HEK293 (cell line): Measurements from ENCODE around the gene HEATR5A.

Experiments
- ZNF274 ChIP-seq, 2 experiments: fragments of 200-500 bp in 1 of 2; fragments of 450-650 bp in 1 of 2; sonication (Bioruptor generic) in 1 of 2; formaldehyde crosslinking in 1 of 2; IDR thresholded peaks; 2 replicates each; pipeline versions ENCODE4 v1.5.1 to v1.6.1; 2014 to 2016; ENCODE audit warnings: borderline replicate concordance in 1 of 2, inconsistent platforms in 1 of 2, low read length in 1 of 2, missing biosample characterization in 1 of 2, missing genetic modification characterization in 1 of 2
- TF ChIP-seq, protein P1 (sequence below): fragments of 450-650 bp; formaldehyde crosslinking; IDR thresholded peaks from 2 replicates; pipeline ENCODE4 v1.5.1; 2016; ENCODE audit warnings: missing biosample characterization, missing genetic modification characterization

DNA sequence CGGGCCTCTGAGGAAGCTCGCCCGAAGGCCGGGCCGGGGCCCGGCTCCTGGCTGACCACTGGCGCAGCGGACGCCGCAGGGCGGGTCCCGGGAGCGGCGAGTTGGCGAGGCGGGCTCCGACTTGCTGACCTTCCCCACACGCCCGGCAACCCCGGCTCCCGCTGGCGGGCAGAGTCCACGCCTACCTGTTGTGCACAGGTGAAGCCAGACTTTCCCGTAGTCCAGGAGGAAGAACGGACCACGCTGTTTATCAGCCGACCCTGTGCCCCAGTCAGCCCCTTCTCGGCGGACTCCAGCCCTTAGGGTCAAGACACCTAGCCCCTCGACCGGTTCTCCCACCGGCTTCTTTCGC lies 407 bp downstream of the HEATR5A start:
- TF ChIP-seq ZNF274 (IDR thresholded peaks at IDR 0.05; ENCODE audit: low read length) (no peak), ZNF274 (tag by site-specific recombination; IDR thresholded peaks at IDR 0.05; ENCODE audit: borderline replicate concordance) (no peak)
- TF ChIP-seq, protein P1, sequence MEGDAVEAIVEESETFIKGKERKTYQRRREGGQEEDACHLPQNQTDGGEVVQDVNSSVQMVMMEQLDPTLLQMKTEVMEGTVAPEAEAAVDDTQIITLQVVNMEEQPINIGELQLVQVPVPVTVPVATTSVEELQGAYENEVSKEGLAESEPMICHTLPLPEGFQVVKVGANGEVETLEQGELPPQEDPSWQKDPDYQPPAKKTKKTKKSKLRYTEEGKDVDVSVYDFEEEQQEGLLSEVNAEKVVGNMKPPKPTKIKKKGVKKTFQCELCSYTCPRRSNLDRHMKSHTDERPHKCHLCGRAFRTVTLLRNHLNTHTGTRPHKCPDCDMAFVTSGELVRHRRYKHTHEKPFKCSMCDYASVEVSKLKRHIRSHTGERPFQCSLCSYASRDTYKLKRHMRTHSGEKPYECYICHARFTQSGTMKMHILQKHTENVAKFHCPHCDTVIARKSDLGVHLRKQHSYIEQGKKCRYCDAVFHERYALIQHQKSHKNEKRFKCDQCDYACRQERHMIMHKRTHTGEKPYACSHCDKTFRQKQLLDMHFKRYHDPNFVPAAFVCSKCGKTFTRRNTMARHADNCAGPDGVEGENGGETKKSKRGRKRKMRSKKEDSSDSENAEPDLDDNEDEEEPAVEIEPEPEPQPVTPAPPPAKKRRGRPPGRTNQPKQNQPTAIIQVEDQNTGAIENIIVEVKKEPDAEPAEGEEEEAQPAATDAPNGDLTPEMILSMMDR, result no peak
